Measurements from ENCODE around the gene RBFOX2. TPM values are rescaled to one million over a fixed set of nuclear protein-coding genes. Genes with fewer than 3 reads are reported as not detected.
"Not testable (repeated sequence)": the region's sequence is repeated elsewhere in the genome, so short reads cannot be mapped to it uniquely, and the experiment has no call there.

The RBFOX2 gene
- total and polyA plus RNA-seq, 11 donors = 31.0 to 102 (median 84.0) TPM

DNA sequence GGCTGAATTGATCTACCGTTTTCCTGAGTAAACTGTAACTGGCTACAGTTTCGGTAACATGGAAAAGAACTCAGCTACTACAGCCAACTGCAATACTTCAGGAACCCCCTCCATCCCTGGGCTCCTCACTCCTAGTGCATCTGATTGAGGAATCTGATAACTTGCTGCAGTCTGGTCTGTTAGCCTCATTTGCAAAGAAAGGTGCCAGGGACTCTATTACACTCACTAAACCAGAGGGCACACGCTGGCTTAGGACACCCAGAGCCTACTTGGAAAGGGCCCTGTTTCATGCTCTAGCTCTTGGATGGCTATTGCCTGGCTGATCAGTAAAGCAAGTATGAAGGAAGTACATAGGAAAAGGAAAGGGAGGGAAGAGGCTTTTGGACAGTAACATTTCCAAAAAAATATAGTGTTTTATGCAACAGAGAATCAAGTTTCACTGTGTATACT is 288.7 kb downstream of the RBFOX2 start:
- 76 to 88% (median 79%) methylated on average over 3 of the region's 3 CpGs for WGBS, 4 donors
- H3K36me3 ChIP-seq = peaks cover 0 to 51% (median 10%) of the 10 kb centered on the region in 9 donors
- intact Hi-C loops (cut with DNase I) = loop anchor here in 9 of 10 donors (5.0 to 10.0 kb wide), 7 partner anchors 55 to 182 kb away; no protein-coding TSS in a partner anchor
- ATAC-seq (no peak), DNase-seq (no peak)
- peaks cover 0 to 46% (median 26%) of the 10 kb centered on the region in 12 donors for H3K4me1 ChIP-seq
- H3K4me3 ChIP-seq = no peak overlapping the region
- TF ChIP-seq, protein P1, sequence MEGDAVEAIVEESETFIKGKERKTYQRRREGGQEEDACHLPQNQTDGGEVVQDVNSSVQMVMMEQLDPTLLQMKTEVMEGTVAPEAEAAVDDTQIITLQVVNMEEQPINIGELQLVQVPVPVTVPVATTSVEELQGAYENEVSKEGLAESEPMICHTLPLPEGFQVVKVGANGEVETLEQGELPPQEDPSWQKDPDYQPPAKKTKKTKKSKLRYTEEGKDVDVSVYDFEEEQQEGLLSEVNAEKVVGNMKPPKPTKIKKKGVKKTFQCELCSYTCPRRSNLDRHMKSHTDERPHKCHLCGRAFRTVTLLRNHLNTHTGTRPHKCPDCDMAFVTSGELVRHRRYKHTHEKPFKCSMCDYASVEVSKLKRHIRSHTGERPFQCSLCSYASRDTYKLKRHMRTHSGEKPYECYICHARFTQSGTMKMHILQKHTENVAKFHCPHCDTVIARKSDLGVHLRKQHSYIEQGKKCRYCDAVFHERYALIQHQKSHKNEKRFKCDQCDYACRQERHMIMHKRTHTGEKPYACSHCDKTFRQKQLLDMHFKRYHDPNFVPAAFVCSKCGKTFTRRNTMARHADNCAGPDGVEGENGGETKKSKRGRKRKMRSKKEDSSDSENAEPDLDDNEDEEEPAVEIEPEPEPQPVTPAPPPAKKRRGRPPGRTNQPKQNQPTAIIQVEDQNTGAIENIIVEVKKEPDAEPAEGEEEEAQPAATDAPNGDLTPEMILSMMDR (IDR thresholded peaks at IDR 0.05) = no peak
- no peak for TF ChIP-seq POLR2A (IDR thresholded peaks at IDR 0.05)
- H3K27ac ChIP-seq = peak overlapping the region in 1 of 12 donors; percentile 7
- no peaks in the 10 kb centered on the region for H3K27me3 ChIP-seq
- no peaks in the 10 kb centered on the region for H3K9me3 ChIP-seq

DNA sequence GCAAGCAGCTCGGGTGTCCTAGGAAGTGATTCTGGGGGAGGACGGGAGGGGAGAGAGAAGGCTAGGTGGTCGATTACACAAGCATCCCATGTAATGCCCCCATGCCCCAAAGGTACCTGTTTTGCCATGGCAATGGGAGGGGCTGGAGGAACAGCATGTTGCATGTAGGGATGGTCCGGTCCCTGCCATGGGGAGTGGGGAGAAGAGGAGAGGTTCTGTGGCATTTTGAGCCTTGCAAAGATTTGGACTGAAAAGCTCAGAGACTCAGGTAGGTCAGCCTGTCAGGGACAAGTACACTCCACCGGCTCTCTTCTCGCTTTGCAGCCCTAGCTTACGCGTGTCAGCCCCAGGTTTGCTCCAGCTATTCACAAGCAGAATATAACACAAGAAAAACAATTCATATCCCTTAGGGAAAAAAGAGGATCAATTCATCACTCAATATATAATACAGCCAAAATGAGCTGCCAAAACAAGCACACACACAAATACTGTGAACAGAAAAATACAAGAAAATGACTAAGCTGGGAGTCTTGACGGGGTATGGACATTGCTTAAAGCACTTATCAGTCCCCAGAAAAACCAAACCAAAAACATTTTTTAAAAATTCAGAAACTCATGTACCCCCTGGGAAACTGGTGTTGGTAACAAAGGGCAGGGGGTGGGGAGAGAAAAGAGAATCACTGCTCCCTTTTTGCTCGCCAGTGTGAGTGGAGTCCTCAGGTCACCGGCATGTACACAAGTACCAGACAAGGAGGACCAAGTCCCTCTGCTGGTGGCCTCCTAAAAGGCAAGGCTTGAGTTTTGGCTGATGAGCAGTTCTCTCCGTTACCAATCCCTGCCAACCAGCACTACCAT is 289.3 kb downstream of the RBFOX2 start:
- Histone ChIP-seq H3K4me1 (peaks cover 0 to 43% (median 26%) of the 10 kb centered on the region in 12 donors), H3K27me3 (no peaks in the 10 kb centered on the region), H3K4me3 (no peak overlapping the region), H3K27ac (peak overlapping the region in 1 of 12 donors; percentile 7), H3K36me3 (peaks cover 0 to 45% (median 10%) of the 10 kb centered on the region in 9 donors), H3K9me3 (no peaks in the 10 kb centered on the region)
- no peak for DNase-seq
- TF ChIP-seq, protein P1 (IDR thresholded peaks at IDR 0.05) = peak in 8 of 12 donors; percentile 20 to 41 (median 31)
- no peak for TF ChIP-seq POLR2A (IDR thresholded peaks at IDR 0.05)
- intact Hi-C loops (cut with DNase I) = loop anchor here in 5 of 10 donors (5.0 to 10.0 kb wide), 4 partner anchors 55 to 115 kb away; no protein-coding TSS in a partner anchor
- ATAC-seq = peak in 2 of 4 donors; percentile 34
- WGBS, 4 donors = 79 to 86% (median 84%) methylated on average over 12 of the region's 12 CpGs

GRCh38 chr22:35737886-35738285 is 290.7 kb downstream of the RBFOX2 start:
- not testable (repeated sequence) for H3K27me3 ChIP-seq, H3K27ac ChIP-seq, H3K4me3 ChIP-seq, H3K9me3 ChIP-seq, ATAC-seq, DNase-seq
- 95 to 99% (median 97%) methylated on average over 6 of the region's 6 CpGs for WGBS, 4 donors
- intact Hi-C loops (cut with DNase I) = loop anchor here in 5 of 10 donors (5.0 to 10.0 kb wide), 4 partner anchors 53 to 113 kb away; no protein-coding TSS in a partner anchor
- peaks cover 0 to 43% (median 20%) of the 10 kb centered on the region in 12 donors for H3K4me1 ChIP-seq
- peaks cover 0 to 31% (median 2%) of the 10 kb centered on the region in 9 donors for H3K36me3 ChIP-seq

DNA sequence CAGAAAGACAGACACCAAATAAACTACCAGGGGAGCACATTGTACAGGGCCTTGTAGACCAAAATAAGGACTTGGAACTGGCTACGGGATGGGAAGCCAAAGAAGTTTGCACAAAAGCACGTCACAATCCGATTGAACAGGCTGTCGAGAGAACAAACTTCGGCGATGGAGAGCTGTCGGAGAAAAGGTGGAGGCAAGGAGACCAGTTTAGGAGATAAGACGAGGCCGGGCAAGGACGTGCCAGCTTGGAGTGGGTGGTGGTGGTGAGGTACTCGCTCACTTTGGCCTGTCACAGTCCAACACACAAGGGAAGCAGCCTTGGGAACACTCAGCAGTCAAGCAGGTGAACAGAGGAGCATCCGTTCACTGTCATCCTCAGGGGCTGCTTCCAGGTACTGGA is 291.9 kb downstream of the RBFOX2 start:
- TF ChIP-seq, protein P1 (IDR thresholded peaks at IDR 0.05) = no peak
- peaks cover 0 to 26% (median 2%) of the 10 kb centered on the region in 9 donors for H3K36me3 ChIP-seq
- no peak for ATAC-seq
- H3K9me3 ChIP-seq = no peaks in the 10 kb centered on the region
- intact Hi-C loops (cut with DNase I) = loop anchor here in 5 of 10 donors (5.0 to 10.0 kb wide), 4 partner anchors 52 to 112 kb away; no protein-coding TSS in a partner anchor
- H3K4me1 ChIP-seq = peaks cover 0 to 31% (median 9%) of the 10 kb centered on the region in 12 donors
- no peak for DNase-seq
- H3K27me3 ChIP-seq = no peaks in the 10 kb centered on the region
- 83 to 93% (median 87%) methylated on average over 11 to 12 of the region's 12 CpGs for WGBS, 4 donors
- no peak overlapping the region for H3K4me3 ChIP-seq
- H3K27ac ChIP-seq = no peak overlapping the region
